ENCODE results near the gene DCT.

The DCT gene

GRCh38 chr13:94390881-94391280, 88.6 kb downstream of the DCT start:
- no peak for DNase-seq

- no peak for DNase-seq
Measured at GRCh38 chr13:94389604-94390351, 89.7 kb downstream of the DCT start.

- no peak for DNase-seq
Measured at GRCh38 chr13:94387047-94387446, 92.4 kb downstream of the DCT start.

All from hippocampal formation (tissue), 2 donors.